22Rv1 (cell line): ENCODE results near the gene FBLN5.

ENCODE experiments used
- CTCF ChIP-seq: fragments of 450-650 bp; IDR thresholded peaks from 2 replicates; pipeline ENCODE4 v1.5.1; 2017; ENCODE audit warnings: mild to moderate bottlenecking
- ZFX ChIP-seq: fragments of 450-650 bp; IDR thresholded peaks from 2 replicates; pipeline ENCODE4 v1.6.1; 2017; ENCODE audit warnings: antibody characterized with exemption, borderline replicate concordance

GRCh38 chr14:91912035-91912434, 35.5 kb downstream of the FBLN5 start:
- TF ChIP-seq CTCF (no peak), ZFX (no peak)
